Endothelial cell of umbilical vein (primary cell): Measurements from ENCODE around the gene ARHGAP32. TPM values are rescaled to one million over a fixed set of nuclear protein-coding genes. Genes with fewer than 3 reads are reported as not detected.

Source experiments
- BruUV-seq: library from RNA; stranded (reverse); fragments of 400-500 nt; replicated peaks from 2 replicates; lab custom pipeline; 2021; lab: Mats Ljungman, UMichigan
- CTCF ChIA-PET: fragments of 300-600, 350-600 bp; sonication (Branson Sonifier 250); formaldehyde crosslinking; loops from one replicate; lab custom pipeline; 2021; ENCODE audit warnings: antibody characterized with exemption, inconsistent platforms; lab: Charles Lee
- POLR2A ChIA-PET: fragments of 300-600, 350-600 bp; sonication (Branson Sonifier 250); formaldehyde crosslinking; loops from one replicate; lab custom pipeline; 2021; ENCODE audit warnings: antibody characterized with exemption, inconsistent platforms; lab: Charles Lee
- DNase-seq: peaks from one replicate; pipeline ENCODE4 v3.0.0-alpha.2; 2011; ENCODE audit warnings: low read depth, low spot score
- FAIRE-seq: peaks from 2 replicates; lab custom pipeline; 2011; peaks lifted over from hg19 to GRCh38; lab: Jason Lieb, UNC
- H2AFZ ChIP-seq: 2 replicates; pipeline ENCODE4 v1.6.0; 2012; ENCODE audit warnings: low read depth, low read length, control low read depth, inconsistent platforms
- H3K27ac ChIP-seq: 2 replicates; pipeline ENCODE4 v1.5.1; 2011; ENCODE audit warnings: low read depth, mild to moderate bottlenecking, control low read depth, low read length, moderate library complexity; ENCODE audit not compliant: insufficient read depth
- H3K27me3 ChIP-seq, 2 experiments: 2 replicates each; pipeline versions ENCODE4 v1.6.0 to v1.6.1; 2011; ENCODE audit warnings: low read length in 2 of 2, mixed read lengths in 1 of 2; ENCODE audit not compliant: control insufficient read depth in 2 of 2, insufficient read depth in 2 of 2
- H3K36me3 ChIP-seq, 2 experiments: 2 replicates in 1 of 2; 3 replicates in 1 of 2; pipeline ENCODE4 v1.5.1; 2011; ENCODE audit warnings: low read length in 2 of 2, mild to moderate bottlenecking in 1 of 2, moderate library complexity in 1 of 2; ENCODE audit not compliant: control insufficient read depth in 2 of 2, insufficient read depth in 2 of 2; ENCODE audit errors: extremely low read depth in 1 of 2
- H3K4me1 ChIP-seq: 3 replicates; pipeline ENCODE4 v1.5.1; 2011; ENCODE audit warnings: mild to moderate bottlenecking, low read length; ENCODE audit not compliant: control insufficient read depth, insufficient read depth; ENCODE audit errors: extremely low read depth
- H3K4me2 ChIP-seq: 2 replicates; pipeline ENCODE4 v1.6.1; 2011; ENCODE audit warnings: low read length, control low read depth, mixed read lengths; ENCODE audit not compliant: insufficient read depth
- H3K4me3 ChIP-seq, 3 experiments: fragments of 200-600 bp in 1 of 3; sonication (generic), shearing (Covaris generic) in 1 of 3; replicated peaks in 1 of 3; 2 replicates each; pipeline ENCODE4 v1.5.1; 2011 to 2016; ENCODE audit warnings: control low read depth in 3 of 3, low read length in 3 of 3, mild to moderate bottlenecking in 2 of 3, inconsistent platforms in 1 of 3, low read depth in 1 of 3, moderate library complexity in 1 of 3; ENCODE audit not compliant: insufficient read depth in 1 of 3
- H3K79me2 ChIP-seq: 2 replicates; pipeline ENCODE4 v1.6.0; 2012; ENCODE audit warnings: low read length, inconsistent platforms; ENCODE audit not compliant: control insufficient read depth, insufficient read depth
- H3K9ac ChIP-seq: replicated peaks from 2 replicates; pipeline ENCODE3; 2011; ENCODE audit warnings: low read length, control low read depth; ENCODE audit not compliant: insufficient read depth; ENCODE audit errors: extremely low read depth
- H3K9me1 ChIP-seq: replicated peaks from 3 replicates; pipeline ENCODE4 v1.6.0; 2011; ENCODE audit warnings: mild to moderate bottlenecking, low read length; ENCODE audit not compliant: control insufficient read depth, insufficient read depth; ENCODE audit errors: extremely low read depth
- H3K9me3 ChIP-seq: replicated peaks from 2 replicates; pipeline ENCODE4 v1.5.1; 2012; ENCODE audit warnings: low read length, inconsistent platforms; ENCODE audit not compliant: control insufficient read depth, insufficient read depth
- H4K20me1 ChIP-seq: replicated peaks from 2 replicates; pipeline ENCODE3; 2011; ENCODE audit warnings: mild to moderate bottlenecking, low read length; ENCODE audit not compliant: control insufficient read depth, insufficient read depth; ENCODE audit errors: extremely low read depth
- EZH2 ChIP-seq: IDR thresholded peaks from 2 replicates; pipeline ENCODE4 v1.6.1; 2012; ENCODE audit warnings: borderline replicate concordance, low read depth, mild to moderate bottlenecking, moderate library complexity, low read length, inconsistent platforms; ENCODE audit not compliant: severe bottlenecking
- FOS ChIP-seq: IDR thresholded peaks from 2 replicates; pipeline ENCODE4 v1.6.1; 2011; ENCODE audit warnings: mild to moderate bottlenecking, low read length, moderate library complexity, borderline replicate concordance; ENCODE audit not compliant: insufficient read depth
- GATA2 ChIP-seq: IDR thresholded peaks from 2 replicates; pipeline ENCODE4 v1.7.0; 2011; ENCODE audit warnings: low read depth, mild to moderate bottlenecking, moderate library complexity, mixed read lengths, low read length; ENCODE audit not compliant: insufficient read length, insufficient read depth
- MYC ChIP-seq: IDR thresholded peaks from one replicate; pipeline ENCODE4 v1.6.1; 2011; ENCODE audit warnings: mild to moderate bottlenecking, low read depth, low read length
- POLR2A ChIP-seq: IDR thresholded peaks from 2 replicates; pipeline ENCODE4 v1.6.1; 2012; ENCODE audit warnings: low read depth, mild to moderate bottlenecking, control low read depth, low read length
- POLR2AphosphoS5 ChIP-seq: IDR thresholded peaks from 2 replicates; pipeline ENCODE4 v1.6.1; 2012; ENCODE audit warnings: low read depth, mild to moderate bottlenecking, control low read depth, low read length, moderate library complexity; ENCODE audit not compliant: insufficient read depth
- dilution Hi-C: fragments of 300-500 bp; cut with MboI; formaldehyde crosslinking; loops from one replicate; pipeline ENCODE4 v1.15.0; 2019; ENCODE audit warnings: low sequenced_read_pairs; ENCODE audit not compliant: extremely low pct_ligation_motif_present
- intact Hi-C: fragments of 100-400 bp; cut with micrococcal nuclease; formaldehyde crosslinking; loops from one replicate; pipeline ENCODE4 v1.10.0; 2022
- polyA plus RNA-seq, 4 experiments: library from polyadenylated mRNA; depleted of rRNA in 3 of 4; stranded (reverse) in 3 of 4; unstranded in 1 of 4; fragments of >200 nt; gene quantifications; 2 replicates each; pipeline versions ENCODE4 v1.2.1 to v1.2.3, GENCODE V29; 2011 to 2012; ENCODE audit warnings: missing spikeins in 1 of 4
- total RNA-seq: library from RNA; stranded (reverse); gene quantifications from 2 replicates; pipeline ENCODE4 v1.2.3, GENCODE V29; 2021
- TF ChIP-seq, protein P1 (sequence below): IDR thresholded peaks from 2 replicates; pipeline ENCODE4 v1.6.1; 2011; ENCODE audit not compliant: insufficient read depth, insufficient read length
- TF ChIP-seq, protein P2 (sequence below), 2 donors: IDR thresholded peaks; 1 replicate in 1 of 2; 2 replicates in 1 of 2; pipeline ENCODE4 v1.5.1; 2011; ENCODE audit warnings: low read length in 2 of 2, mild to moderate bottlenecking in 2 of 2, moderate library complexity in 2 of 2, control low read depth in 1 of 2, inconsistent platforms in 1 of 2, low read depth in 1 of 2; ENCODE audit not compliant: insufficient read depth in 1 of 2; ENCODE audit errors: extremely low read depth in 1 of 2

ARHGAP32 gene
- total and polyA plus RNA-seq, 2 donors (not counting 3 experiments of a cell fraction or from before 2014, with no cell fraction given), result 3.4 to 9.1 TPM

DNA sequence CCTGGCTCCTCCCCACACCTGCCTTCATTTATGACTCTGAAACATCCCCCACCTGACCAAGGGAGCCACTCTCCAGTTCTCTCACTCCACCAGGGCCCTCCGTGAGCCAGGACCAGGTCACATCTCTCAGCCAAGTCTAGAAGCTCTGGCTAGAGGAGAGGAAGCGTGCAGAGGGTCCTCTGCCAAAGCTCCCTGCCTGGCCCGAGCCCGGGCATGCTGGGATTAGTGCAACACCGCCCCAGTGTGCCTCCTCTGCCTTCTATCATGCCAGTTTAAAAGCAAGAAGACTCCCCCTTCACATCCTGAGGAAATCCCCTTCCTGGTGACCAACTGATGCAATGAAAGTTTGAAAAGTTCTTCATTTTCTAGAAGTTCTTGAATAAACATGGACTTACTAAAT, 272.9 kb downstream of the ARHGAP32 start:
- FAIRE-seq, result no peak

DNA sequence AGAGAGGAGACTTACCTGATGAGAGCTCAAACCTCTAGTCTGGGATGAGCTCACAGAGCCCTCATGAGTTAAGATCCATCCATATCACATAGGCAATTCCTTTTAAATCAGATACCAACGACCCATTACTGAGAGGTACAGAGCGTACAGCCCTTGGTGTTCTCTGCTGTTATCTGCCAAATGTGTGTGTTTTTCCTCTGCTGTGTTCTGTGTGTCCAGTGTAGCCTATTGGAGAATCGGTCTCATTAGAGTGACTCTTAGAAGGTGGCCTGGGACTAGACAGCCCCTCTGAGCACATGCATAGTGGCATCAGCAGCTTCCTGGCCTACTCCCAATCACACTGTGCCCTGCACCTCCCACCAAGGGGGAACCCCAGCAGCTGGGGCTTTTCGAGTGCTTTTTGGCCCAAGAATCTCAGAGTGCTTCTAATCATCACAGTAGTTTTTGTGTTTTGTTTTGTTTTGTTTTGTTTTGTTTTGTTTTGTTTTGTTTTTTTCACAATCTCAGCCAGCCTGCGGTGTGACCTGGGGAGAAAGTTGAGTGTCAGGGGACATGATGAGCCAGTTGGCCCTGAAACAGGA, 274.9 kb downstream of the ARHGAP32 start:
- DNase-seq (no peak), FAIRE-seq (no peak)
- no peak overlapping the region for H3K9ac ChIP-seq
- H3K36me3 ChIP-seq, result no peaks in the 10 kb centered on the region
- no peaks in the 10 kb centered on the region for H3K9me1 ChIP-seq
- H3K27ac ChIP-seq, result no peak overlapping the region
- intact Hi-C loops, result no loop called here
- BruUV-seq, result no TSS peak
- no peak overlapping the region for H3K4me2 ChIP-seq
- dilution Hi-C loops, result no loop called here
- H3K4me3 ChIP-seq, result no peak overlapping the region
- ChIA-PET POLR2A (no interaction called here), CTCF (interaction anchor here (1.0 kb wide), 1 partner anchor 32 kb away, joined by 3 read pairs; no protein-coding TSS in a partner anchor)
- TF ChIP-seq EZH2, result no peak
- TF ChIP-seq GATA2, result no peak
- TF ChIP-seq, protein P1, sequence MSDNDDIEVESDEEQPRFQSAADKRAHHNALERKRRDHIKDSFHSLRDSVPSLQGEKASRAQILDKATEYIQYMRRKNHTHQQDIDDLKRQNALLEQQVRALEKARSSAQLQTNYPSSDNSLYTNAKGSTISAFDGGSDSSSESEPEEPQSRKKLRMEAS, result no peak
- TF ChIP-seq, protein P2, sequence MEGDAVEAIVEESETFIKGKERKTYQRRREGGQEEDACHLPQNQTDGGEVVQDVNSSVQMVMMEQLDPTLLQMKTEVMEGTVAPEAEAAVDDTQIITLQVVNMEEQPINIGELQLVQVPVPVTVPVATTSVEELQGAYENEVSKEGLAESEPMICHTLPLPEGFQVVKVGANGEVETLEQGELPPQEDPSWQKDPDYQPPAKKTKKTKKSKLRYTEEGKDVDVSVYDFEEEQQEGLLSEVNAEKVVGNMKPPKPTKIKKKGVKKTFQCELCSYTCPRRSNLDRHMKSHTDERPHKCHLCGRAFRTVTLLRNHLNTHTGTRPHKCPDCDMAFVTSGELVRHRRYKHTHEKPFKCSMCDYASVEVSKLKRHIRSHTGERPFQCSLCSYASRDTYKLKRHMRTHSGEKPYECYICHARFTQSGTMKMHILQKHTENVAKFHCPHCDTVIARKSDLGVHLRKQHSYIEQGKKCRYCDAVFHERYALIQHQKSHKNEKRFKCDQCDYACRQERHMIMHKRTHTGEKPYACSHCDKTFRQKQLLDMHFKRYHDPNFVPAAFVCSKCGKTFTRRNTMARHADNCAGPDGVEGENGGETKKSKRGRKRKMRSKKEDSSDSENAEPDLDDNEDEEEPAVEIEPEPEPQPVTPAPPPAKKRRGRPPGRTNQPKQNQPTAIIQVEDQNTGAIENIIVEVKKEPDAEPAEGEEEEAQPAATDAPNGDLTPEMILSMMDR (IDR thresholded peaks at IDR 0.05; ENCODE audit: extremely low read depth in 1 of 2, insufficient read depth in 1 of 2, low read depth in 1 of 2, low read length in 2 of 2), result no peak
- no peak for TF ChIP-seq POLR2AphosphoS5
- no peak for TF ChIP-seq MYC
- TF ChIP-seq FOS, result no peak
- TF ChIP-seq POLR2A, result no peak
- H3K4me1 ChIP-seq, result no peaks in the 10 kb centered on the region
- no peaks in the 10 kb centered on the region for H3K79me2 ChIP-seq
- H4K20me1 ChIP-seq, result no peaks in the 10 kb centered on the region
- H2AFZ ChIP-seq, result no peak overlapping the region
- H3K9me3 ChIP-seq, result no peaks in the 10 kb centered on the region
- peaks cover 5 to 6% of the 10 kb centered on the region in 2 experiments for H3K27me3 ChIP-seq

More for the DNA sequence above, 272.9 kb downstream of the ARHGAP32 start:
- Histone ChIP-seq H3K4me2 (no peak overlapping the region), H3K79me2 (no peaks in the 10 kb centered on the region), H3K27me3 (peaks cover 3 to 5% of the 10 kb centered on the region in 2 experiments), H2AFZ (no peak overlapping the region), H3K36me3 (no peaks in the 10 kb centered on the region), H3K9me3 (no peaks in the 10 kb centered on the region), H4K20me1 (no peaks in the 10 kb centered on the region), H3K9me1 (no peaks in the 10 kb centered on the region), H3K27ac (no peak overlapping the region), H3K9ac (no peak overlapping the region), H3K4me1 (no peaks in the 10 kb centered on the region), H3K4me3 (no peak overlapping the region)
- DNase-seq, result no peak
- intact Hi-C loops, result no loop called here
- ChIA-PET CTCF (interaction anchor here (0.8 to 2.1 kb wide), 4 partner anchors 17 to 37 kb away, joined by 4 to 9 read pairs (median 5); no protein-coding TSS in a partner anchor), POLR2A (no interaction called here)
- TF ChIP-seq FOS (no peak), POLR2A (no peak), GATA2 (no peak), MYC (no peak)
- TF ChIP-seq, protein P1, result no peak
- BruUV-seq, result no TSS peak
- dilution Hi-C loops, result no loop called here
